GM21390 (cell line): Measurements from ENCODE around the gene CFAP210.
"Not testable (repeated sequence)": the region's sequence is repeated elsewhere in the genome, so short reads cannot be mapped to it uniquely, and the experiment has no call there.

Experiments
- ATAC-seq: cut with Tn5 transposase; IDR thresholded peaks from one replicate; pipeline ENCODE4 v1.9.1; 2021; ENCODE audit not compliant: unreplicated experiment

The CFAP210 gene

DNA sequence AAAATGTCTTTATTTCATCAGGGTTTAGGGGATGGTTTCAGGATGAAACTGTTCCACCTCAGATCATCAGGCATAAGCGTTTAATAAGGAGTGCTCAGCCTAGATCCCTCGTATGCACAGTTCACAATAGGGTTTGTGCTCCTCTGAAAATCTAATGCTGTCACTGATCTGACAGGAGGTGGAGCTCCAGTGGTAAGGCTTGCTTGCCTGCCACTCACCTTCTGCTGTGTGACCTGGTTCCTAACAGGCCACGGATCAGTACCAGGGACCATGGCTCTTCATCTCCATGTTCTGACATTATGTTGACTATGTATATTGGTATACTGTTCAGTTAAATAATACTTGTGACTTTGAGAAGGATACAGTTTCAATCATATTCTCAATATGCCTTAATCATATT, 68.4 kb downstream of the CFAP210 start:
- no peak for ATAC-seq

DNA sequence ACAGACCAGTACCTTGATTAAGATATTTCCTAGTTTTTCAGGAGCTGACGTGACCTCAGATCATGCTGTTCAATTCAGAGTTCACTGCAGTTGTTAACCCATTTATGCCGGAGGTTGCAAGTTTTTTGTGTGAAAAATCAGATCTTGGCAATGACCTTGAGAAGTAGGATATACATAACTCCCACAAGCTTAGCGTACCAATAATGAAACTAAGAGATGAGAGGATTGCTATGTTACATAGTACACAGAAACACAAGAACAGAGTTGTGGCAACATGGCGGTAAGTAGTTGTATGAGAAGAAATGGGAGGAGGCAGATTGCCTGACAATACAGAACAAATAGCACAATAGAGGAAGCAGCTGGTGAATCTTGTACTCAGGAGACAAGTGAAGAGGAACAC, 71.0 kb downstream of the CFAP210 start:
- no peak for ATAC-seq

GRCh38 chr2:169620509-169620908, 73.7 kb downstream of the CFAP210 start:
- no peak for ATAC-seq

DNA sequence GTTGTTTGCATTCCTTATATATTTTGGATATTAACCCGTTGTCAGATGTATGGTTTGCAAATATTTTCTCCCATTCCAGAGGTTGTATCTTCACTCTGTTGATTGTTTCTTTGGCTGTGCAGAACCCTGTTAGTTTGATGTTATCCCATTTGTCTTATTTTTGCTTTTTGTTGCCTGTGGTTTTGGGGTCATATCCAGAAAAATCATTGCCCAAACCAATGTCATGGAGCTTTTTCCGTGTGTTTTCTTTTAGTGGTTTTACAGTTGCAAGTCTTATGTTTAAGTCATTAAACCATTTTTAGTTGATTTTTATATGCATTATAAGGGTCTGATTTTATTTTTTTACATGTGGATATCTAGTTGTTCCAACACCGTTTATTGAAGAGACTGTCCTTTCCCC, 74.3 kb downstream of the CFAP210 start:
- no peak for ATAC-seq

GRCh38 chr2:169615982-169616381, 78.2 kb downstream of the CFAP210 start:
- ATAC-seq: not testable (repeated sequence)

DNA sequence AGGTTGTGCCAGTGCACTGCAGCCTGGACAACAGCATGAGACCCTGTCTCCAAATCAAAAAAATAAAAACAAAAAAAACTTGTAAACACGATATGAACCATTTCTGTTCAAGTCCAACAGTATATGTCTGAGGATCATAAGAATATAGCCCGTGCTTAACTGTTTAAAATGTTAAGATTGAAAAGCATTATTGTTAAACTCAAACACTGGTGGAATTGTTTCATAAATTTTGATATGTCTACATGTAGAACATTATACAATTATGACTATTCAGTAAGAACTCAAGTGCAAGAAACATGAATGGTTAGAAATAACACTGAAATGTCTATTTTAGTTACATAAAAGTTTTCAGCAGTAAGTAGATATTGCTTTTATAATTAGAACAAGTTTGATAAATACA, 80.3 kb downstream of the CFAP210 start:
- ATAC-seq: no peak

- ATAC-seq: no peak
Observed at GRCh38 chr2:169609264-169609663, 84.9 kb downstream of the CFAP210 start.

- no peak for ATAC-seq
Observed at GRCh38 chr2:169599568-169599967, 94.6 kb downstream of the CFAP210 start.

GRCh38 chr2:169598982-169599381, 95.2 kb downstream of the CFAP210 start:
- ATAC-seq: no peak

DNA sequence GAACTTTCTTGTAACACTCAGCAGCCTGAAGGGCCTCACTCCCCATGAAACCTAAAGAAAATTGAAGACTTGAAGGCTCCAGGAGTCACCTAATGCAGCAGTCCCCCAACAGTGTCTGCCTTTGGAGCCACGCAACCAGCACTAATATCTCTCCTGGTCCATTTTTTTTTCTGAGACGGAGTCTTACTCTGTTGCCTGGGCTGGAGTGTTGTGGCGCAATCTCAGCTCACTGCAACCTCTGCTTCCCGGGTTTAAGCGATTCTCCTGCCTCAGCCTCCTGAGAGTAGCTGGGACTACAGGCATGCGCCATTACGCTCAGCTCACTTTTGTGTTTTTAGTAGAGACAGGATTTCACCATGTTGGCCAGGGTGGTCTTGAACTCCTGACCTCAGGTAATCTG, 97.7 kb downstream of the CFAP210 start:
- not testable (repeated sequence) for ATAC-seq
